GM12801 (cell line): ENCODE data around the gene CLCA1.

Experiments
- CTCF ChIP-seq: IDR thresholded peaks from one replicate; pipeline ENCODE4 v1.5.1; 2011; ENCODE audit warnings: control low read depth; ENCODE audit not compliant: insufficient read length; ENCODE audit errors: extremely low read depth

CLCA1 gene

GRCh38 chr1:86542631-86543030, 73.9 kb downstream of the CLCA1 start:
- no peak for TF ChIP-seq CTCF

- no peak for TF ChIP-seq CTCF
Measured at GRCh38 chr1:86546787-86547221, 78.1 kb downstream of the CLCA1 start, which contains the start of gene CLCA4. Gene CLCA4, plus strand, starts transcription at chr1:86547078. Its CDS starts 42 bp downstream, at chr1:86547120.

DNA sequence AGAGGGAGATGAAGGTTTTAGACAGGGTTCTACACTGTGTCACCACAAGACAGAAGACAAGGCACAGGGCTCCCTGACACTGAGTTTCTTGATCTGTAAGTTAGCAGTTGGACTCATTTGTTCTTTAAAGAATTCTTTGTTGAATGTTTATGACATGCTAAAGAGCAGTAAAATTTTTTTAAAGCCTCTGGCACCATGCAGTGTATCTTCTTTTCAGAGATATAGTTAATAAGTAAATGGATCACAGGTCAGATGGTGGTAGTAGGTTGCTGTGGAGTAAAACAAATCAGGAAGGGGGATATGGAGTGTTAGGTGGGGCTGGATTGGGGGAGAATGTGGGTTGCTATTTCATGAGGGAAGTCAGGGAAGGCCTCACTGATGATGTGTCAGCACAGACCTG, 80.1 kb downstream of the CLCA1 start:
- no peak for TF ChIP-seq CTCF
